Measurements from ENCODE around the gene CSH1.
"Not testable (repeated sequence)": the region's sequence is repeated elsewhere in the genome, so short reads cannot be mapped to it uniquely, and the experiment has no call there.

DNA sequence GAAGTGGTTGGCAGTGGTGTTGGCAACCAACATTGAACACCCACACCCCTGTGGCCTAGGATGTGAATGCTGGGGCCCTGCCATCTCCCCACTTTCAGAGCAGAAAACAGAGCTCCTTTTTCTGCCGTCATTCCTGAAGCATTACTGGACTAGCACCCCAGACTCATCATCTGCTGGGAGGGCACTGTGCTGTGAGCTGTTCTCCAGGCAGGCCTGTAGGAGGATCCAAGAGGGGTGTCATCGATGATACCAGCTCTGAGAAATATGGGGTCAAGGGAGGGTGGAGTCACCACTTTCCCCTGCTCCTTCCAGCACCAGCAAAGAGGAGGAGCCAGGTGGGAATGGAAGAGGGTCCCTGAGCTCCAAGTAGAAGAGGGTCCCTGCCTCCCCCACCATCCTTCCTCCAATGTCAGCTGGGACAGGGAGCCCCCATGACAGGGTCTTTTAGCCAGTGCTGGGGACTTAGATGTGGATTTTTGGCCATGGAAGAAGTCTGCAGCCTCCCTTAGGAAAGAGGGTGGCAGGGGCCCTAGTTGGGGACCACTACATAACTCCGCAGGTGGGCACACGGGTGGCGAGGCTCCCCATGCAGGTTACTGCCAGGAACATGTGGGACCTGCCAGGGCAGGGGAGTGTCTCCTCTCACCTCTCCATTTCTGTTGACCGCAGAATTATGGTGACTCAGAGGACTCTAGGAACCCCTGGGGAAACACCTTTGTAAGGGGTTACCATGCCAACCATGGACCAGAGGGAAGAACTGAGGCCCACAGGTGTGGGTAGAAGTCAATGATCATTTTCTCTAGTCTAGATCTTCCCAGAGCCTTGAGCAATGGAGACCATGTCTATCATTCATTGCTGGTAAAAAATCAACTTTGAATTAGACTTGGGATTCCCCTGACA, 2.8 kb upstream of the CSH1 start:
- TF ChIP-seq, protein P1, sequence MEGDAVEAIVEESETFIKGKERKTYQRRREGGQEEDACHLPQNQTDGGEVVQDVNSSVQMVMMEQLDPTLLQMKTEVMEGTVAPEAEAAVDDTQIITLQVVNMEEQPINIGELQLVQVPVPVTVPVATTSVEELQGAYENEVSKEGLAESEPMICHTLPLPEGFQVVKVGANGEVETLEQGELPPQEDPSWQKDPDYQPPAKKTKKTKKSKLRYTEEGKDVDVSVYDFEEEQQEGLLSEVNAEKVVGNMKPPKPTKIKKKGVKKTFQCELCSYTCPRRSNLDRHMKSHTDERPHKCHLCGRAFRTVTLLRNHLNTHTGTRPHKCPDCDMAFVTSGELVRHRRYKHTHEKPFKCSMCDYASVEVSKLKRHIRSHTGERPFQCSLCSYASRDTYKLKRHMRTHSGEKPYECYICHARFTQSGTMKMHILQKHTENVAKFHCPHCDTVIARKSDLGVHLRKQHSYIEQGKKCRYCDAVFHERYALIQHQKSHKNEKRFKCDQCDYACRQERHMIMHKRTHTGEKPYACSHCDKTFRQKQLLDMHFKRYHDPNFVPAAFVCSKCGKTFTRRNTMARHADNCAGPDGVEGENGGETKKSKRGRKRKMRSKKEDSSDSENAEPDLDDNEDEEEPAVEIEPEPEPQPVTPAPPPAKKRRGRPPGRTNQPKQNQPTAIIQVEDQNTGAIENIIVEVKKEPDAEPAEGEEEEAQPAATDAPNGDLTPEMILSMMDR (IDR thresholded peaks at IDR 0.05): not testable (repeated sequence)
- not testable (repeated sequence) for TF ChIP-seq POLR2A (IDR thresholded peaks at IDR 0.05)

Measured in body of pancreas (tissue), 4 donors.